A549 (cell line): ENCODE results near the gene SOX8. TPM values are rescaled to one million over a fixed set of nuclear protein-coding genes. Genes with fewer than 3 reads are reported as not detected.

ENCODE experiments used
- ATAC-seq, 2 experiments: fragments of 200-7000 bp in 1 of 2; fragments of >200 bp in 1 of 2; cut with Nextera tagmentation in 1 of 2; cut with Tn5 transposase in 1 of 2; 3 replicates each; pipeline versions ENCODE4 v1.8.0 to v1.9.1; 2018 to 2020; ENCODE audit warnings: mild to moderate bottlenecking in 1 of 2, moderate library complexity in 1 of 2
- CTCF ChIA-PET: fragments of 300-600 bp; sonication (Branson Sonifier 250); formaldehyde crosslinking; extraction: SDS; loops from one replicate; lab custom pipeline; 2021; ENCODE audit warnings: antibody characterized with exemption, inconsistent platforms; lab: Yijun Ruan, JAX
- POLR2A ChIA-PET: fragments of 350-600 bp; formaldehyde crosslinking; extraction: SDS; loops from one replicate; lab custom pipeline; 2021; ENCODE audit warnings: antibody characterized with exemption, inconsistent platforms; lab: Yijun Ruan, JAX
- DNase-seq, 2 experiments: peaks; one replicate each; pipeline versions ENCODE4 v3.0.0 to v3.0.0-alpha.2; 2011 to 2016; ENCODE audit warnings: low read depth in 1 of 2, low spot score in 1 of 2
- FAIRE-seq: peaks from 2 replicates; lab custom pipeline; 2011; peaks lifted over from hg19 to GRCh38; lab: Jason Lieb, UNC
- H3K27ac ChIP-seq, 2 experiments: fragments of >200 bp; sonication (Bioruptor Twin); formaldehyde crosslinking; 3 replicates each; pipeline ENCODE4 v1.5.1; 2016 to 2017
- H3K4me1 ChIP-seq: fragments of >200 bp; sonication (Bioruptor Twin); formaldehyde crosslinking; 3 replicates; pipeline ENCODE4 v1.6.1; 2016
- H3K4me2 ChIP-seq: fragments of >200 bp; sonication (Bioruptor Twin); formaldehyde crosslinking; 3 replicates; pipeline ENCODE4 v1.6.1; 2016
- H3K4me3 ChIP-seq: fragments of >200 bp; sonication (Bioruptor Twin); formaldehyde crosslinking; 3 replicates; pipeline ENCODE4 v1.5.1; 2016
- H3K9me3 ChIP-seq: fragments of >200 bp; sonication (Bioruptor Twin); formaldehyde crosslinking; 3 replicates; pipeline ENCODE4 v1.6.1; 2016
- BHLHE40 ChIP-seq: IDR thresholded peaks from 2 replicates; pipeline ENCODE4 v1.6.1; 2012; ENCODE audit warnings: low read depth, low read length, inconsistent platforms
- HEYL ChIP-seq: fragments of 250-450 bp; sonication (Bioruptor Pico); IDR thresholded peaks from 2 replicates; pipeline ENCODE4 v1.8.0; 2021; ENCODE audit warnings: mild to moderate bottlenecking, moderate library complexity
- HOXB13 ChIP-seq: fragments of 250-450 bp; sonication (Bioruptor Pico); IDR thresholded peaks from 2 replicates; pipeline ENCODE4 v1.5.0; 2020; ENCODE audit warnings: low read depth, mild to moderate bottlenecking, moderate library complexity
- JUN ChIP-seq, 2 experiments: fragments of >200 bp; sonication (Bioruptor Twin); formaldehyde crosslinking; IDR thresholded peaks; 2 replicates in 1 of 2; 3 replicates in 1 of 2; pipeline ENCODE4 v1.6.1; 2016 to 2017
- KDM5A ChIP-seq: fragments of 200-600 bp; sonication (generic); IDR thresholded peaks from 2 replicates; pipeline ENCODE4 v1.6.1; 2016; ENCODE audit warnings: antibody characterized with exemption, mild to moderate bottlenecking
- MYC ChIP-seq: IDR thresholded peaks from 2 replicates; pipeline ENCODE4 v1.6.1; 2012; ENCODE audit warnings: mild to moderate bottlenecking, inconsistent platforms, low read length, improper control_type of control experiment, borderline replicate concordance
- PHF8 ChIP-seq: fragments of 200-600 bp; sonication (generic); IDR thresholded peaks from 2 replicates; pipeline ENCODE4 v1.6.1; 2016; ENCODE audit warnings: low read depth, mild to moderate bottlenecking, antibody characterized with exemption, moderate library complexity, borderline replicate concordance
- POLR2A ChIP-seq: IDR thresholded peaks from 2 replicates; pipeline ENCODE4 v1.6.1; 2012; ENCODE audit warnings: mild to moderate bottlenecking, low read length
- POLR2AphosphoS2 ChIP-seq: conservative IDR thresholded peaks from 2 replicates; pipeline ENCODE4 v1.6.1; 2012; ENCODE audit warnings: low read length, improper control_type of control experiment, inconsistent platforms
- RAD21 ChIP-seq, 2 experiments: fragments of >200 bp in 1 of 2; sonication (Bioruptor Twin) in 1 of 2; formaldehyde crosslinking in 1 of 2; IDR thresholded peaks in 1 of 2; conservative IDR thresholded peaks in 1 of 2; 2 replicates in 1 of 2; 3 replicates in 1 of 2; pipeline ENCODE4 v1.6.1; 2012 to 2018; ENCODE audit warnings: inconsistent platforms in 1 of 2
- RARB ChIP-seq: fragments of 250-450 bp; sonication (Bioruptor Pico); IDR thresholded peaks from 2 replicates; pipeline ENCODE4 v1.8.0; 2021; ENCODE audit warnings: mild to moderate bottlenecking, moderate library complexity
- REST ChIP-seq: fragments of 200-600 bp; sonication (generic); IDR thresholded peaks from 2 replicates; pipeline ENCODE4 v1.6.1; 2016; ENCODE audit warnings: antibody characterized with exemption, mild to moderate bottlenecking, moderate library complexity
- USF2 ChIP-seq: fragments of 450-650 bp; IDR thresholded peaks from 2 replicates; pipeline ENCODE4 v1.6.1; 2014; ENCODE audit warnings: antibody characterized with exemption
- ZNF302 ChIP-seq: fragments of 250-450 bp; sonication (Bioruptor Pico); IDR thresholded peaks from 2 replicates; pipeline ENCODE4 v1.9.0; 2021; ENCODE audit warnings: inconsistent platforms, mild to moderate bottlenecking, moderate library complexity
- WGBS: methylation state at CpG from one replicate; pipeline ENCODE4 v1.1.6; 2017; ENCODE audit errors: missing lambda C conversion rate; 5-methylcytosine and 5-hydroxymethylcytosine counted together
- polyA plus RNA-seq, 4 experiments: library from polyadenylated mRNA; depleted of rRNA in 3 of 4; stranded (reverse); fragments of >200 nt; fragmentation: RNase III in 1 of 4; extraction: RNeasy Plus Mini Kit Qiagen cat#74134 plus additional on column Dnase treatment in 1 of 4; gene quantifications; 2 replicates in 3 of 4; 3 replicates in 1 of 4; pipeline ENCODE4 v1.2.3, GENCODE V29; 2011 to 2017
- TF ChIP-seq, protein P1 (sequence below): fragments of >200 bp; sonication (Bioruptor Twin); formaldehyde crosslinking; IDR thresholded peaks from 3 replicates; pipeline ENCODE4 v1.6.1; 2016
- TF ChIP-seq, protein P2 (sequence below): fragments of 250-450 bp; sonication (Bioruptor Pico); IDR thresholded peaks from 2 replicates; pipeline ENCODE4 v1.5.0; 2020; ENCODE audit warnings: low read depth, mild to moderate bottlenecking, moderate library complexity
- TF ChIP-seq, protein P3 (sequence below): IDR thresholded peaks from 2 replicates; pipeline ENCODE4 v1.6.1; 2012
- TF ChIP-seq, protein P4 (sequence below): IDR thresholded peaks from 2 replicates; pipeline ENCODE4 v1.6.1; 2012; ENCODE audit warnings: low read depth, borderline replicate concordance

The SOX8 gene
- polyA plus RNA-seq, 2 of the 4 experiments (the other 2 are of a cell fraction), result 0.06 to 0.22 TPM

GRCh38 chr16:970766-971581 lies 10.6 kb upstream of the SOX8 start, which contains the start of gene LMF1:
Gene LMF1 (minus strand): TSS chr16:970984. CDS start chr16:970980, 4 bp downstream.
- ATAC-seq, result peak; percentile 84 to 94

DNA sequence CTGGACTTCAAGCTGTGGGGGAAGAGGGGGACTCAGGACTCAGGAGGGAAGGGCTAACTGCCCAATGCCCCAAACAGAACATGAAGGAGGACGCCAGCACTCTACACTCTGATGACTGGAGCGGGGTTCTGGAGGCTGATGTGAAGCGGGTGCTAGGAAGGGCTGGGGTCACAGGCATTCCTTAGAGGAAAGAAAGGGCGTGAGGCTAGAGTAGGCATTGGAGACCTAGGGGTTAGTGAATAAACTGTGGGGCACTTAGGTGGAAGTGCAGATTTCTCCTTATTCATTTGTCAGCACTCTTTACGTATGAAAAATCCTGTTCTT lies 10.0 kb upstream of the SOX8 start:
- Histone ChIP-seq H3K27ac (no peak overlapping the region; a peak in 1 of 6 replicates), H3K9me3 (peaks cover 2% of the 10 kb centered on the region; the same call in 1 of the 3 replicates), H3K4me1 (0 out of 3 replicates have a peak, but pooled peaks cover 3% of the 10 kb centered on the region), H3K4me3 (no peak overlapping the region; the same call in 2 of the 3 replicates), H3K4me2 (peak overlapping the region; percentile 82; the same call in 1 of the 3 replicates)
- DNase-seq (no peak), ATAC-seq (peak in 1 of 2 experiments; percentile 1; a peak in 2 of 6 replicates), FAIRE-seq (no peak)
- WGBS, result 82% methylated on average over 5 of the region's 5 CpGs
- TF ChIP-seq ZNF302 (CRISPR knock-in tag) (no peak), REST (no peak), POLR2AphosphoS2 (no peak), MYC (no peak), USF2 (no peak), HEYL (no peak), RAD21 (conservative IDR thresholded peaks at IDR 0.05 in 1 of 2, IDR thresholded peaks at IDR 0.05 in 1 of 2) (no peak)
- TF ChIP-seq, protein P1, sequence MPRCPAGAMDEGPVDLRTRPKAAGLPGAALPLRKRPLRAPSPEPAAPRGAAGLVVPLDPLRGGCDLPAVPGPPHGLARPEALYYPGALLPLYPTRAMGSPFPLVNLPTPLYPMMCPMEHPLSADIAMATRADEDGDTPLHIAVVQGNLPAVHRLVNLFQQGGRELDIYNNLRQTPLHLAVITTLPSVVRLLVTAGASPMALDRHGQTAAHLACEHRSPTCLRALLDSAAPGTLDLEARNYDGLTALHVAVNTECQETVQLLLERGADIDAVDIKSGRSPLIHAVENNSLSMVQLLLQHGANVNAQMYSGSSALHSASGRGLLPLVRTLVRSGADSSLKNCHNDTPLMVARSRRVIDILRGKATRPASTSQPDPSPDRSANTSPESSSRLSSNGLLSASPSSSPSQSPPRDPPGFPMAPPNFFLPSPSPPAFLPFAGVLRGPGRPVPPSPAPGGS, result no peak
- CTCF ChIA-PET, result interaction anchor here (6.4 kb wide), 1 partner anchor 85 kb away, joined by 37 read pairs; no protein-coding TSS in a partner anchor
- POLR2A ChIA-PET, result no interaction called here

More at GRCh38 chr16:970766-971581, 10.6 kb upstream of the SOX8 start, which contains the start of gene LMF1:
- peak within 1 kb of the TSS; percentile 82 for H3K4me2 ChIP-seq
- CTCF ChIA-PET, result interaction anchor here (6.4 kb wide), 1 partner anchor 86 kb away, joined by 37 read pairs; no protein-coding TSS in a partner anchor
- peak within 1 kb of the TSS; percentile 97 for H3K4me3 ChIP-seq
- H3K9me3 ChIP-seq, result peaks cover 7% of the 10 kb centered on the region; the same call in 2 of the 3 replicates
- WGBS, result 12% methylated on average over 25 of the region's 71 CpGs
- TF ChIP-seq, protein P2, sequence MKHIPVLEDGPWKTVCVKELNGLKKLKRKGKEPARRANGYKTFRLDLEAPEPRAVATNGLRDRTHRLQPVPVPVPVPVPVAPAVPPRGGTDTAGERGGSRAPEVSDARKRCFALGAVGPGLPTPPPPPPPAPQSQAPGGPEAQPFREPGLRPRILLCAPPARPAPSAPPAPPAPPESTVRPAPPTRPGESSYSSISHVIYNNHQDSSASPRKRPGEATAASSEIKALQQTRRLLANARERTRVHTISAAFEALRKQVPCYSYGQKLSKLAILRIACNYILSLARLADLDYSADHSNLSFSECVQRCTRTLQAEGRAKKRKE (CRISPR knock-in tag), result no peak
- TF ChIP-seq JUN (IDR thresholded peaks at IDR 0.05) (peak in 1 of 2 experiments; percentile 77; a peak in 2 of 5 replicates), KDM5A (peak; percentile 64; the same call in 1 of the 2 replicates), HOXB13 (no peak), PHF8 (peak; percentile 80; the same call in 1 of the 2 replicates), POLR2A (peak; percentile 78), RARB (CRISPR knock-in tag) (no peak), BHLHE40 (no peak)
- TF ChIP-seq, protein P3, sequence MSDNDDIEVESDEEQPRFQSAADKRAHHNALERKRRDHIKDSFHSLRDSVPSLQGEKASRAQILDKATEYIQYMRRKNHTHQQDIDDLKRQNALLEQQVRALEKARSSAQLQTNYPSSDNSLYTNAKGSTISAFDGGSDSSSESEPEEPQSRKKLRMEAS, result peak; percentile 38; the same call in 1 of the 2 replicates
- TF ChIP-seq, protein P4, sequence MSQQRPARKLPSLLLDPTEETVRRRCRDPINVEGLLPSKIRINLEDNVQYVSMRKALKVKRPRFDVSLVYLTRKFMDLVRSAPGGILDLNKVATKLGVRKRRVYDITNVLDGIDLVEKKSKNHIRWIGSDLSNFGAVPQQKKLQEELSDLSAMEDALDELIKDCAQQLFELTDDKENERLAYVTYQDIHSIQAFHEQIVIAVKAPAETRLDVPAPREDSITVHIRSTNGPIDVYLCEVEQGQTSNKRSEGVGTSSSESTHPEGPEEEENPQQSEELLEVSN, result 0 out of 2 replicates have a peak, but pooled peaks have one; percentile 34
- TF ChIP-seq, protein P1, result peak; percentile 59; the same call in 1 of the 3 replicates
- POLR2A ChIA-PET, result no interaction called here
- FAIRE-seq, result no peak
- peak; percentile 90 to 91 for DNase-seq
- peak within 1 kb of the TSS; percentile 95 to 96 for H3K27ac ChIP-seq
- 0 out of 3 replicates have a peak, but pooled peaks cover 3% of the 10 kb centered on the region for H3K4me1 ChIP-seq
